ENCODE results near the gene HSD17B14. TPM values are rescaled to one million over a fixed set of nuclear protein-coding genes. Genes with fewer than 3 reads are reported as not detected.

Gene HSD17B14
- total and polyA plus RNA-seq, 2 donors (not counting 1 experiment from before 2014, with no cell fraction given) = 4.5 to 11.1 TPM

DNA sequence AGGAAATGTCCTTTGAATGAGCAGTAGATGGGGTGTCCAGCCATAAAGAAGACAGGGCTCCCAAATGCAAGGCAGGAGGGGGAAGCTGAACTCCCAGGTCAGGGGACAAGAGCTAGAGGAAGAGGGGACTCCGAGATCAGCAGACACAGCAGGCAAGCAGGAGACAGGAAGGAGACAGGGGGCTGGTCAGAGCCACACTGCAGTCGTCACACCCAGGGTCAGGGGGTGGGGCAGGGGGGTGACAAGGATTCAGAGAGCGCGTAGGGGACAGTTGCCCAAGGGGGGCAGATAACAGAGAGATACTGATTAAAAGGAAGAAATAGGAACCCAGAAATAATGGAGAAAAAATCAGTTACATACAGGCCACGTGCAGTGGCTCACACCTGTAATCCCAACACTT is 3.2 kb downstream of the HSD17B14 start:
- Histone ChIP-seq H3K4me1 (ENCODE audit: control insufficient read depth, extremely low read depth, insufficient read depth, low read length) (peaks cover 13% of the 10 kb centered on the region), H3K4me2 (ENCODE audit: extremely low read depth, insufficient read depth, low read length) (no peak overlapping the region), H3K36me3 (ENCODE audit: control insufficient read depth, insufficient read depth, low read length) (peaks cover 6% of the 10 kb centered on the region), H3K4me3 (replicated peaks in 1 of 4; ENCODE audit: control extremely low read depth in 1 of 4, insufficient read depth in 1 of 4, low read depth in 3 of 4, low read length in 4 of 4) (no peak overlapping the region), H4K20me1 (ENCODE audit: control insufficient read depth, extremely low read depth, insufficient read depth, low read length) (no peaks in the 10 kb centered on the region), H3K79me2 (ENCODE audit: control insufficient read depth, insufficient read depth, low read length) (no peaks in the 10 kb centered on the region), H3K9me3 (ENCODE audit: control insufficient read depth, insufficient read depth, low read depth, low read length) (no peaks in the 10 kb centered on the region), H2AFZ (ENCODE audit: low read length) (no peak overlapping the region), H3K27me3 (ENCODE audit: control insufficient read depth, insufficient read depth, low read length) (no peaks in the 10 kb centered on the region), H3K9ac (ENCODE audit: insufficient read depth, low read length) (no peak overlapping the region), H3K27ac (ENCODE audit: insufficient read depth, low read length) (no peak overlapping the region)
- TF ChIP-seq, protein P1, sequence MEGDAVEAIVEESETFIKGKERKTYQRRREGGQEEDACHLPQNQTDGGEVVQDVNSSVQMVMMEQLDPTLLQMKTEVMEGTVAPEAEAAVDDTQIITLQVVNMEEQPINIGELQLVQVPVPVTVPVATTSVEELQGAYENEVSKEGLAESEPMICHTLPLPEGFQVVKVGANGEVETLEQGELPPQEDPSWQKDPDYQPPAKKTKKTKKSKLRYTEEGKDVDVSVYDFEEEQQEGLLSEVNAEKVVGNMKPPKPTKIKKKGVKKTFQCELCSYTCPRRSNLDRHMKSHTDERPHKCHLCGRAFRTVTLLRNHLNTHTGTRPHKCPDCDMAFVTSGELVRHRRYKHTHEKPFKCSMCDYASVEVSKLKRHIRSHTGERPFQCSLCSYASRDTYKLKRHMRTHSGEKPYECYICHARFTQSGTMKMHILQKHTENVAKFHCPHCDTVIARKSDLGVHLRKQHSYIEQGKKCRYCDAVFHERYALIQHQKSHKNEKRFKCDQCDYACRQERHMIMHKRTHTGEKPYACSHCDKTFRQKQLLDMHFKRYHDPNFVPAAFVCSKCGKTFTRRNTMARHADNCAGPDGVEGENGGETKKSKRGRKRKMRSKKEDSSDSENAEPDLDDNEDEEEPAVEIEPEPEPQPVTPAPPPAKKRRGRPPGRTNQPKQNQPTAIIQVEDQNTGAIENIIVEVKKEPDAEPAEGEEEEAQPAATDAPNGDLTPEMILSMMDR (conservative IDR thresholded peaks at IDR 0.05 in 1 of 2, IDR thresholded peaks at IDR 0.05 in 1 of 2; ENCODE audit: low read depth in 1 of 2, low read length in 2 of 2) = no peak
- TF ChIP-seq EZH2 (IDR thresholded peaks at IDR 0.05; ENCODE audit: low read length, missing control alignments) = no peak
- no peak for DNase-seq (ENCODE audit: low read depth in 2 of 2)

DNA sequence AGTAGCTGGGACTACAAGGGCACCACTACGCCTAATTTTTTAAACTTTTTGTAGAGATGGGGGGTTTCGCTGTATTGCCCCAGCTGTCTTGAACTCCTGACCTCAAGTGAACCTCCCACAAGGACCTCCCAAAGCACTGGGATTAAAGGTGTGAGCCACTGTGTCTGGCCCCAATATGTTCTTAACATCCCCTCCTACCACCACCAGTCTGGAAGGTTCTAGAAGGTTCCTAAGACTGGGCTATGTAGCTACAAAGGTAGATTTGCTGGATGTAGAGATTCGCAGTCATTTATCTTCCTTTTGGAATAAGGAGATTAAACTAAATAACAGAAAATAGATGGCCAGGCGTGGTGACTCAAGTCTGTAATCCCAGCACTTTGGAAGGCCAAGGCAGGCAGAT is 5.3 kb downstream of the HSD17B14 start:
- Histone ChIP-seq H3K27me3 (ENCODE audit: control insufficient read depth, insufficient read depth, low read length) (no peaks in the 10 kb centered on the region), H3K4me3 (replicated peaks in 1 of 4; ENCODE audit: control extremely low read depth in 1 of 4, insufficient read depth in 1 of 4, low read depth in 3 of 4, low read length in 4 of 4) (no peak overlapping the region), H3K9ac (ENCODE audit: insufficient read depth, low read length) (no peak overlapping the region), H3K36me3 (ENCODE audit: control insufficient read depth, insufficient read depth, low read length) (peaks cover 5% of the 10 kb centered on the region), H3K9me3 (ENCODE audit: control insufficient read depth, insufficient read depth, low read depth, low read length) (no peaks in the 10 kb centered on the region), H3K4me1 (ENCODE audit: control insufficient read depth, extremely low read depth, insufficient read depth, low read length) (peaks cover 4% of the 10 kb centered on the region), H3K27ac (ENCODE audit: insufficient read depth, low read length) (no peak overlapping the region), H3K4me2 (ENCODE audit: extremely low read depth, insufficient read depth, low read length) (no peak overlapping the region), H2AFZ (ENCODE audit: low read length) (no peak overlapping the region), H4K20me1 (ENCODE audit: control insufficient read depth, extremely low read depth, insufficient read depth, low read length) (no peaks in the 10 kb centered on the region), H3K79me2 (ENCODE audit: control insufficient read depth, insufficient read depth, low read length) (no peaks in the 10 kb centered on the region)
- DNase-seq (ENCODE audit: low read depth in 2 of 2) = no peak
- TF ChIP-seq, protein P1 (conservative IDR thresholded peaks at IDR 0.05 in 1 of 2, IDR thresholded peaks at IDR 0.05 in 1 of 2; ENCODE audit: low read depth in 1 of 2, low read length in 2 of 2) = no peak
- TF ChIP-seq EZH2 (IDR thresholded peaks at IDR 0.05; ENCODE audit: low read length, missing control alignments) = no peak

DNA sequence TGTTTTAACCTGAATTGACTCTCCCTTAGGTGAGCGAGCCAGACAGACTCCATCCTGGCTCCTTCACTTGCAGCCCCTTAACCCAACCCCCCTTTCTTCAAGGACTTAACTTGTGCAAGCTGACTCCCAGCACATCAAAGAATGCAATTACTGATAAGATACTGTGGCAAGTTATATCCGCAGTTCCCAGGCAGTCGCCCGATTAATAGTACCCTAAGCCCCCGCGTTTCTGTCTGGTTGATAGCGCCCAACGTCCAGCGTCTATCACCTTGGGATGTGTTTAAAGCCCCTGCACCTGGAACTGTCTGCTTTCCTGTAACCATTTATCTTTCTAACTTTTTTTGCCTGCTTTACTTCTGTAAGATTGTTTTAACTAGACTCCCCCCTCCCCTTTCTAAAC is 6.2 kb downstream of the HSD17B14 start:
- no peaks in the 10 kb centered on the region for H4K20me1 ChIP-seq (ENCODE audit: control insufficient read depth, extremely low read depth, insufficient read depth, low read length)
- peaks cover 5% of the 10 kb centered on the region for H3K36me3 ChIP-seq (ENCODE audit: control insufficient read depth, insufficient read depth, low read length)
- H3K4me2 ChIP-seq (ENCODE audit: extremely low read depth, insufficient read depth, low read length) = no peak overlapping the region
- no peaks in the 10 kb centered on the region for H3K4me1 ChIP-seq (ENCODE audit: control insufficient read depth, extremely low read depth, insufficient read depth, low read length)
- H3K79me2 ChIP-seq (ENCODE audit: control insufficient read depth, insufficient read depth, low read length) = no peaks in the 10 kb centered on the region
- DNase-seq (ENCODE audit: low read depth in 2 of 2) = no peak
- no peak for TF ChIP-seq EZH2 (IDR thresholded peaks at IDR 0.05; ENCODE audit: low read length, missing control alignments)
- TF ChIP-seq, protein P1 (conservative IDR thresholded peaks at IDR 0.05 in 1 of 2, IDR thresholded peaks at IDR 0.05 in 1 of 2; ENCODE audit: low read depth in 1 of 2, low read length in 2 of 2) = no peak
- H3K4me3 ChIP-seq (replicated peaks in 1 of 4; ENCODE audit: control extremely low read depth in 1 of 4, insufficient read depth in 1 of 4, low read depth in 3 of 4, low read length in 4 of 4) = no peak overlapping the region
- no peak overlapping the region for H3K27ac ChIP-seq (ENCODE audit: insufficient read depth, low read length)
- no peak overlapping the region for H2AFZ ChIP-seq (ENCODE audit: low read length)
- no peaks in the 10 kb centered on the region for H3K27me3 ChIP-seq (ENCODE audit: control insufficient read depth, insufficient read depth, low read length)
- no peak overlapping the region for H3K9ac ChIP-seq (ENCODE audit: insufficient read depth, low read length)
- no peaks in the 10 kb centered on the region for H3K9me3 ChIP-seq (ENCODE audit: control insufficient read depth, insufficient read depth, low read depth, low read length)
